Gastrocnemius medialis (tissue), 4 donors: ENCODE data around the gene CYTH3. TPM values are rescaled to one million over a fixed set of nuclear protein-coding genes. Genes with fewer than 3 reads are reported as not detected.

Source experiments
- ATAC-seq, 2 donors: fragments of 150-250 bp; one replicate each; pipeline ENCODE4 v1.9.1; 2016
- DNase-seq, 2 donors: peaks; one replicate each; pipeline ENCODE4 v3.0.0-alpha.2; 2019
- H3K27ac ChIP-seq, 4 donors: fragments of 200-600 bp; sonication (generic); 1 replicate in 1 of 4; 2 replicates in 3 of 4; pipeline ENCODE4 v1.5.1; 2016 to 2018; ENCODE audit warnings: mild to moderate bottlenecking in 2 of 4, moderate library complexity in 1 of 4
- H3K27me3 ChIP-seq, 3 donors: fragments of 200-600 bp; sonication (generic) in 2 of 3; 1 replicate in 1 of 3; 2 replicates in 2 of 3; pipeline versions ENCODE4 v1.5.1 to v1.6.0; 2016 to 2019; ENCODE audit warnings: mild to moderate bottlenecking in 1 of 3, moderate library complexity in 1 of 3
- H3K36me3 ChIP-seq, 2 donors: fragments of 200-600 bp; sonication (generic) in 1 of 2; one replicate each; pipeline ENCODE4 v1.5.1; 2017 to 2018
- H3K4me1 ChIP-seq, 2 donors: fragments of 200-600 bp; sonication (generic) in 1 of 2; one replicate each; pipeline ENCODE4 v1.5.1; 2016 to 2017; ENCODE audit warnings: mild to moderate bottlenecking in 2 of 2
- H3K4me3 ChIP-seq, 4 donors: fragments of 200-600 bp; sonication (generic) in 3 of 4; 1 replicate in 1 of 4; 2 replicates in 3 of 4; pipeline ENCODE4 v1.5.1; 2016 to 2019; ENCODE audit warnings: mild to moderate bottlenecking in 2 of 4
- H3K9me3 ChIP-seq, 3 donors: fragments of 200-600 bp; sonication (generic) in 2 of 3; 1 replicate in 1 of 3; 2 replicates in 2 of 3; pipeline ENCODE4 v1.5.1; 2016 to 2019
- CTCF ChIP-seq, 5 experiments: fragments of 450-650 bp in 3 of 5; fragments of 200-600 bp in 2 of 5; sonication (generic) in 2 of 5; IDR thresholded peaks in 4 of 5; conservative IDR thresholded peaks in 1 of 5; 1 replicate in 4 of 5; 2 replicates in 1 of 5; pipeline ENCODE4 v1.5.1; 2016 to 2019; ENCODE audit warnings: antibody characterized with exemption in 5 of 5, mild to moderate bottlenecking in 3 of 5, moderate library complexity in 3 of 5
- POLR2A ChIP-seq, 2 donors: fragments of 450-650 bp; IDR thresholded peaks; one replicate each; pipeline ENCODE4 v1.6.1; 2017; ENCODE audit warnings: antibody characterized with exemption in 2 of 2, mild to moderate bottlenecking in 2 of 2, moderate library complexity in 2 of 2
- in situ Hi-C, 4 donors: fragments of 200-750 bp; cut with MboI; loops; one replicate each; pipeline versions ENCODE4 v1.15.0 to v1.8.0; 2017; ENCODE audit warnings: low sequenced_read_pairs in 4 of 4
- intact Hi-C: fragments of 100-400 bp; cut with DNase I; formaldehyde crosslinking; loops from one replicate; pipeline ENCODE4 v1.15.1; 2023; ENCODE audit warnings: low total_unique reads
- total RNA-seq, 4 donors: library from RNA; depleted of rRNA; stranded (reverse); fragments of >200 nt; gene quantifications; one replicate each; pipeline versions ENCODE4 v1.1.0 to v1.2.3, GENCODE V29; 2016

Gene CYTH3
- total RNA-seq, 4 donors from 2014 or later, result 14.3 to 20.2 (median 16.7) TPM

DNA sequence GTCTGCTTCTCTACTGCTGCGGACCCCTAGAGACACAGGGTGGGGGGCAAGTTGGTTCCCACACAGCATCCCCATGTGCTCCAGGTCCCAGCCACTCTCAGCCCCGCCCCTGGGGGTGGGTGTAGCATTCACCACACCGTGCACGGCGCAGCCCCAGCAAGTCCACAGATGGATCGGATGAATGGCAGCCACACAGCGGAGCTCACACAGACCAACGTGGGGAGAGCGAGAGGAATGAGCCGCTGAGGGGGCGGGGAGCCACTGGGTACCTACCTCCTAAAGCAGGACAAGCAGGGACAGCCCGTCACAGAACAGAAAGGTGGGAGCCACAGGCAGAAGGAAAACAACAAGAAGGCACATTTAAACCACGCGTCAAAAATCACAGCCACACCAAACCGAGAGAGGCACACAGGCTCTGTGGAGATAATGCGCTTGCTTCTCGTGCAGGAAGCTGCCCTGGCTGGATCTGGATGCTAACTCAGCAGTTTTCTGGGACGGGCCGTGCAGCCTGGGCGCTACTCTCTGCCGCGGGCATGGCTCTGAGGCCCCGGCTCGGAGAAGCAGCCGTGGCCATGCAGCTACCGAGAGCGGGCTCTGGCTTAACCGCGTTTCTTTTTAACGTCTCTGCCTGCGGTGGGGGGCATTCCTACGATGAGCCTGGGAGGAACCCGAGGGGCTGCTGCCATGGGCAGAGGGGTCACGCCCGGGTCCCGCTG, 102.5 kb downstream of the CYTH3 start:
- Histone ChIP-seq H3K27me3 (no peaks in the 10 kb centered on the region), H3K36me3 (peaks cover 0 to 13% of the 10 kb centered on the region in 2 donors), H3K4me1 (peaks cover 4 to 7% of the 10 kb centered on the region in 2 donors), H3K9me3 (no peaks in the 10 kb centered on the region), H3K4me3 (no peak overlapping the region), H3K27ac (no peak overlapping the region)
- ATAC-seq (no peak), DNase-seq (no peak)
- intact Hi-C loops (no loop called here), in situ Hi-C loops (no loop called here)
- no peak for TF ChIP-seq CTCF (IDR thresholded peaks at IDR 0.05 in 4 of 5, conservative IDR thresholded peaks at IDR 0.05 in 1 of 5)
- no peak for TF ChIP-seq POLR2A (IDR thresholded peaks at IDR 0.05)

GRCh38 chr7:6168477-6168868, 104.0 kb downstream of the CYTH3 start:
- intact Hi-C loops, result no loop called here
- H3K36me3 ChIP-seq, result peaks cover 0 to 16% of the 10 kb centered on the region in 2 donors
- in situ Hi-C loops, result no loop called here
- no peak for TF ChIP-seq POLR2A (IDR thresholded peaks at IDR 0.05)
- TF ChIP-seq CTCF (IDR thresholded peaks at IDR 0.05 in 4 of 5, conservative IDR thresholded peaks at IDR 0.05 in 1 of 5), result no peak
- H3K4me1 ChIP-seq, result peaks cover 4 to 7% of the 10 kb centered on the region in 2 donors
- H3K4me3 ChIP-seq, result no peak overlapping the region
- H3K27me3 ChIP-seq, result no peaks in the 10 kb centered on the region
- DNase-seq, result no peak
- H3K9me3 ChIP-seq, result no peaks in the 10 kb centered on the region
- H3K27ac ChIP-seq, result peak overlapping the region in 1 of 4 donors; percentile 28
- ATAC-seq, result no peak

DNA sequence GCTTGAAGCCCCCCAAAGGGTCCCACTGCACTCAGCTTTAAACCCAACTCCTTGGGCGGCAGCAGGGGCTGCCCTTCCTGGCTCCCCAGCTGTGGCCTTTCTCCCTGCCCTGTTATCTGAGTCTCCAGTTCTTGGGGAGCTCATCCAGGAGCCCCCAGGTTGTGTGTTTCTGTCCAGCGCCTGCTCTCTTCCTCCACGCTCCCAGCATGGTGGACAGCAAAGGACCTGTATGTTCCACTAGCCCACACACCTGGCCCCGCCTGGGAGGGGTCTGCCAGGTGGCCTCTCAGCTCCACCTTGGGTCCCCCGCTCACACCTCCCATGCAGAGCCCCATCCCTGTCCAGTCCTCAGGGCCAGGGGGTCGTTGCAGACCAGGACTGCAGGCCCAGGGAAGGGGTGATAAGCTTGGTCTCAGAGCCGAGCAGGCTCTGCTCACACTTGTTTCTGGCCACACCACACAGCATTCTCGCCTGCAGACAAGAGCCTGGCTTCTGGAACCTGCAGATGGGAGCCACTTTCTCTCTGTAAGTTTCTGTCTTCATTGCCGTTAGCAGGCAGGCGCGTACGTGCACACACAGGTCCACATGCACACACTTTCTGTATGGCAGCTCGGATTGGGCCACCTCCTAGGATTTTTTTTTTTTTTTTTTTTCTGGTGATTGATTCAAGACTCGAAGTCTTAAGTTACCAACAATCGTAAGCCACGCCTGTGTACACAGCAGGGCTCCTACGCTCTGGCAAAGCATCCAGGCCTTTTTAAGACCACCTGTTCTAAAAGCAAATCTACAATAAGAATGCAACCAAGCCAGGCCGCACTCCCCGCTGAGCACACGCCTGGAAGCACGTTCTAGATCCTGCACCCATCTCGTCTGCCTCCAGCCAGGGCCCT, 104.6 kb downstream of the CYTH3 start:
- DNase-seq, result no peak
- peaks cover 4 to 7% of the 10 kb centered on the region in 2 donors for H3K4me1 ChIP-seq
- H3K36me3 ChIP-seq, result peaks cover 0 to 17% of the 10 kb centered on the region in 2 donors

DNA sequence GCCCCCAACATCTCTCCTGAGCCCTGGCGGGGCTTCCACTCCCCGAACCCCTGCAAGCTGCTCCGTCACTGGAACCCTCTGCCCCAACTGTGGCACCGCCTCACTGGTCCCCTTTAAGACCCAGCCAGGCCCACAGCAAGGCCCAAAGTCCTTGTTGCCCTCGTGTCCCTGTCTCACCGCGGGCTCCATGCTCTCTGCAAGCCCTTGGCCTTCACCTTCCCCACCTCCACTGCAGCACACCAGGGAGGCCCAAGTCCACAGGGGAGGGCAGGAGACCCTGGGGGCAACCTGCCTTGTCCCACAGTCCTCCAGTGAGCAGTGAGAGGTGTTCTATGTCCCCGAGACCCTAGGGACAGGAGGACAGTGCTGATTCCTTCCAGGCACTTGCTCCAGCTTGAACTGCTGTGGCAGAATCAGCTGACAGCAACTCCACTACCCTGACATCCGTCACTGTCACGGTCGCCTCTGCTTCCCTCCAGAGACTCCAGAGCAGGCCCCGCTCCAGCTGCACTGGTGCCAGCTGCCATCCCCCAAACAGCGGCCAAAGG, 105.3 kb downstream of the CYTH3 start:
- DNase-seq (no peak), ATAC-seq (peak in 1 of 2 donors; percentile 33)
- H3K36me3 ChIP-seq, result peaks cover 0 to 21% of the 10 kb centered on the region in 2 donors
- no peaks in the 10 kb centered on the region for H3K9me3 ChIP-seq
- no peaks in the 10 kb centered on the region for H3K27me3 ChIP-seq
- intact Hi-C loops (no loop called here), in situ Hi-C loops (no loop called here)
- H3K4me3 ChIP-seq, result no peak overlapping the region
- H3K27ac ChIP-seq, result peak overlapping the region in 2 of 4 donors; percentile 27 to 46
- no peak for TF ChIP-seq CTCF (IDR thresholded peaks at IDR 0.05 in 4 of 5, conservative IDR thresholded peaks at IDR 0.05 in 1 of 5)
- TF ChIP-seq POLR2A (IDR thresholded peaks at IDR 0.05), result no peak
- H3K4me1 ChIP-seq, result peaks cover 5 to 10% of the 10 kb centered on the region in 2 donors

More for the DNA sequence above, 104.6 kb downstream of the CYTH3 start:
- Histone ChIP-seq H3K27ac (peak overlapping the region in 1 of 4 donors; percentile 46), H3K4me3 (no peak overlapping the region), H3K27me3 (no peaks in the 10 kb centered on the region), H3K9me3 (no peaks in the 10 kb centered on the region)
- no peak for TF ChIP-seq POLR2A (IDR thresholded peaks at IDR 0.05)
- TF ChIP-seq CTCF (IDR thresholded peaks at IDR 0.05 in 4 of 5, conservative IDR thresholded peaks at IDR 0.05 in 1 of 5), result no peak
- ATAC-seq, result no peak
- intact Hi-C loops (no loop called here), in situ Hi-C loops (no loop called here)
